IPS-18c (cell line): ENCODE data around the gene GABRE.
A peak's percentile ranks its signal among the peaks of the same experiment; 100 is the strongest.

Source experiments
- H3K4me3 ChIP-seq: 2 replicates; pipeline ENCODE4 v1.7.0; 2013; ENCODE audit warnings: low read depth, mild to moderate bottlenecking, low read length, moderate library complexity; ENCODE audit not compliant: insufficient read depth
- H3K9me3 ChIP-seq: one replicate; pipeline ENCODE4 v1.6.1; 2013; ENCODE audit warnings: mild to moderate bottlenecking, low read length, moderate library complexity; ENCODE audit not compliant: control insufficient read depth, insufficient read depth

The GABRE gene

GRCh38 chrX:151975736-151976275 lies 1.3 kb upstream of the GABRE start:
- no peak overlapping the region for H3K4me3 ChIP-seq
- H3K9me3 ChIP-seq = peaks cover 15% of the 10 kb centered on the region

GRCh38 chrX:151975228-151975593 lies 735 bp upstream of the GABRE start:
- Histone ChIP-seq H3K9me3 (peaks cover 15% of the 10 kb centered on the region), H3K4me3 (no peak overlapping the region)

- peak overlapping the region; percentile 15; the same call in 1 of the 2 replicates for H3K4me3 ChIP-seq
- peaks cover 19% of the 10 kb centered on the region for H3K9me3 ChIP-seq
Observed at GRCh38 chrX:151973851-151974335, 583 bp downstream of the GABRE start.

- Histone ChIP-seq H3K4me3 (no peak overlapping the region), H3K9me3 (peaks cover 19% of the 10 kb centered on the region)
Observed at GRCh38 chrX:151973060-151973661, 1.3 kb downstream of the GABRE start.

GRCh38 chrX:151970661-151971060 lies 3.8 kb downstream of the GABRE start:
- H3K9me3 ChIP-seq = peaks cover 16% of the 10 kb centered on the region
- H3K4me3 ChIP-seq = no peak overlapping the region

- no peak overlapping the region for H3K4me3 ChIP-seq
- peaks cover 16% of the 10 kb centered on the region for H3K9me3 ChIP-seq
Observed at GRCh38 chrX:151970027-151970426, 4.4 kb downstream of the GABRE start.

GRCh38 chrX:151966236-151966635 lies 8.2 kb downstream of the GABRE start:
- H3K9me3 ChIP-seq = peaks cover 10% of the 10 kb centered on the region

GRCh38 chrX:151962034-151962433 lies 12.4 kb downstream of the GABRE start:
- Histone ChIP-seq H3K4me3 (no peak overlapping the region), H3K9me3 (peaks cover 5% of the 10 kb centered on the region)

More at GRCh38 chrX:151966236-151966635, 8.2 kb downstream of the GABRE start:
- H3K4me3 ChIP-seq = no peak overlapping the region

- H3K4me3 ChIP-seq = no peak overlapping the region
- H3K9me3 ChIP-seq = peaks cover 11% of the 10 kb centered on the region
Observed at GRCh38 chrX:151958101-151958500, 16.4 kb downstream of the GABRE start.

- no peak overlapping the region for H3K4me3 ChIP-seq
- peaks cover 16% of the 10 kb centered on the region for H3K9me3 ChIP-seq
Observed at GRCh38 chrX:151954730-151955129, 19.7 kb downstream of the GABRE start.

GRCh38 chrX:151938172-151938571 lies 36.3 kb downstream of the GABRE start:
- H3K9me3 ChIP-seq = peaks cover 2% of the 10 kb centered on the region
- H3K4me3 ChIP-seq = no peak overlapping the region

GRCh38 chrX:151935358-151935757 lies 39.1 kb downstream of the GABRE start:
- Histone ChIP-seq H3K9me3 (no peaks in the 10 kb centered on the region), H3K4me3 (no peak overlapping the region)

GRCh38 chrX:151929126-151929525 lies 45.4 kb downstream of the GABRE start:
- H3K9me3 ChIP-seq = no peaks in the 10 kb centered on the region

GRCh38 chrX:151923648-151924047 lies 50.8 kb downstream of the GABRE start:
- Histone ChIP-seq H3K9me3 (peaks cover 11% of the 10 kb centered on the region), H3K4me3 (no peak overlapping the region)

More at GRCh38 chrX:151929126-151929525, 45.4 kb downstream of the GABRE start:
- H3K4me3 ChIP-seq = no peak overlapping the region

- no peak overlapping the region for H3K4me3 ChIP-seq
- H3K9me3 ChIP-seq = peaks cover 11% of the 10 kb centered on the region
Observed at GRCh38 chrX:151922692-151923091, 51.8 kb downstream of the GABRE start.

GRCh38 chrX:151921866-151922265 lies 52.6 kb downstream of the GABRE start:
- Histone ChIP-seq H3K9me3 (peaks cover 11% of the 10 kb centered on the region), H3K4me3 (no peak overlapping the region)

- H3K4me3 ChIP-seq = no peak overlapping the region
- H3K9me3 ChIP-seq = peaks cover 11% of the 10 kb centered on the region
Observed at GRCh38 chrX:151921292-151921691, 53.2 kb downstream of the GABRE start.

- Histone ChIP-seq H3K9me3 (peaks cover 11% of the 10 kb centered on the region), H3K4me3 (no peak overlapping the region)
Observed at GRCh38 chrX:151920530-151920929, 53.9 kb downstream of the GABRE start.

- Histone ChIP-seq H3K9me3 (peaks cover 11% of the 10 kb centered on the region), H3K4me3 (no peak overlapping the region)
Observed at GRCh38 chrX:151920101-151920500, 54.4 kb downstream of the GABRE start.
